GM18858 (cell line): Measurements from ENCODE around the gene TTC23.
"Not testable (repeated sequence)": the region's sequence is repeated elsewhere in the genome, so short reads cannot be mapped to it uniquely, and the experiment has no call there.

ENCODE experiments used
- ATAC-seq: cut with Tn5 transposase; IDR thresholded peaks from one replicate; pipeline ENCODE4 v1.9.1; 2021; ENCODE audit not compliant: unreplicated experiment

TTC23 gene

DNA sequence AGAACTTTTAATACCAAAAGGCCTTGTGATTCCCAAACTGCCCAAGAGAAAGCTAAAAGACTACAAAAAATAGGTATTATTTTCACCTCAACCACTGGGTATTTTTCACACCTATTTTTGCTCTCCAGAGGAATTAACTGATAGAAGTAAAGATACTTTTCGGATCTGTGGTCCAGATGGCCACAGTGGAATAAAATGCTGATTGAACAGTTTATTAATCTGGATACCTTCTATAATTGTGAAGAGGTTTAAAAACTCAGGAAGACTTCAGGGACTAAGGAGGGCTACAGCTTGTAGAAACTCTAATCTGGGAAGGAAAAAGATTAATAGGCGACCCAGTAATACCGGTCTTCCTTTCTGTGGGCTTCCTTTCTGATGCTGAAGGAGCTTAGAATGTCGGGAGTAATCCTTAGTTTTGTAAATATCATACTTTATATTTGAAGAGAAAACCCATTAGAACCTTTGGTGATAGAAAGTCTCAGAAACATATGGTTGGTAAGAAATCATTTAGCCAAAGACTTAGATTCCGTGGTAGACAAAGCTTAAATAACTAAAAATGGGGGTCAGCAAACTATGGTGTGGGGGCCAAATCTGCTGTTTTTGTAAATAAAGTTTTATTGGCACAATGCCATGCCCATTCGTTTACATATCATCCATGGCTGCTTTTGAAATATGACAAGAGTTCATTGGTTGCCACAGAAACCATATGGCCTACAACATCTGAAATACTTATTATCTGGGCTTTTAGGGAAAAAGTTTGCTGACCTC, 47.8 kb downstream of the TTC23 start:
- ATAC-seq, result no peak

DNA sequence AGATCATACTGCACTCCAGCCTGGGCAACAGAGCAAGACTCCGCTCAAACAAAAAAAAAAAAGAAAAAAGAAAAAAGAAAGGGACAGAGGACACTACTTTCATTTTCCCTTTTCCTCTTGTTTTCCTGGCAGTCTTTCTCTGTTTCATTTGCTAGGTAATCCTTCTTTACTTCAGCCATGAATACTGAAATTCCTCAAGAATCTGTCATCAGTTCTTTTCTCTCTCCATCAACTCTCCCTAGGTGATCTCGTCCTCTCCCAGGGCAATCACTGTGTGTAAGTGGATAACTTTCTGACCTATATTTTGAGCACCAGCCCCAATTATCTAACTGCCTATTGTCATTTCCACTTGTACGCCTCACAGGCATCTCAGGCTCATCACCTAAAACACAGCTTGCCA, 51.5 kb downstream of the TTC23 start:
- ATAC-seq, result no peak

DNA sequence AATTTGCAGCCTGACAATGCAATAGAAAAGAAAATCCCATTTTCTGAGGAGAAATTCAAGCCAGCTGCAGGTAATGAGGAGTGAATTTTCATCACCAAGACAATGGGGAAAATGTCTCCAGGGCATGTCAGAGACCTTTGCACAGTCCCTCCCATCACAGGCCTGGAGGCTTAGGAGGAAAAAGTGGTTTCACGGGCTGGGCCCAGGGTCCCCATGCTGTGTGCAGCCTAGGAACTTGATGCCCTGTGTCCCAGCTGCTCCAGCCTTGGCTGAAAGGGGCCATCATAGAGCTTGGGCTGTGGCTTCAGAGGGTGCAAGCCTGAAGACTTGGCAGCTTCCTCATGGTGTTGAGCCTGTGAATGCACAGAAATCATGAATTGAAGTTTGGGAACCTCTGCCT, 57.2 kb downstream of the TTC23 start:
- ATAC-seq, result not testable (repeated sequence)

DNA sequence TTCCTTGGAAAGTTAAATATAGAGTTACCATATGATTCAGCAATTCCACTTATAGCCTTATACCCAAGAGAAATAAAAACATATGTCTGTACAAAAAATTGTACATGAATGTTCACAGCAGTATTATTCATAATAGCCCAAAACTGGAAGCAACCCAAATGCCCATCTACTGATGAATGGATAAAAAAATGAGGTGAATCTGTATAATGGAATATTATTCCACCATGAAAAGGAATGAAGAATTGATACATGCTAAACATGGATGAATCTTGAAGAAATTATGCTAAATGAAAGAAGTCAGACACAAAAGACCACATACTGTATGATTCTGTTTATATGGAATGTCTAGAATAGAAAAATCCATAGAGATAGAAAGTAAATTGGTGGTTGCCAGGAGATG, 61.4 kb downstream of the TTC23 start:
- no peak for ATAC-seq

DNA sequence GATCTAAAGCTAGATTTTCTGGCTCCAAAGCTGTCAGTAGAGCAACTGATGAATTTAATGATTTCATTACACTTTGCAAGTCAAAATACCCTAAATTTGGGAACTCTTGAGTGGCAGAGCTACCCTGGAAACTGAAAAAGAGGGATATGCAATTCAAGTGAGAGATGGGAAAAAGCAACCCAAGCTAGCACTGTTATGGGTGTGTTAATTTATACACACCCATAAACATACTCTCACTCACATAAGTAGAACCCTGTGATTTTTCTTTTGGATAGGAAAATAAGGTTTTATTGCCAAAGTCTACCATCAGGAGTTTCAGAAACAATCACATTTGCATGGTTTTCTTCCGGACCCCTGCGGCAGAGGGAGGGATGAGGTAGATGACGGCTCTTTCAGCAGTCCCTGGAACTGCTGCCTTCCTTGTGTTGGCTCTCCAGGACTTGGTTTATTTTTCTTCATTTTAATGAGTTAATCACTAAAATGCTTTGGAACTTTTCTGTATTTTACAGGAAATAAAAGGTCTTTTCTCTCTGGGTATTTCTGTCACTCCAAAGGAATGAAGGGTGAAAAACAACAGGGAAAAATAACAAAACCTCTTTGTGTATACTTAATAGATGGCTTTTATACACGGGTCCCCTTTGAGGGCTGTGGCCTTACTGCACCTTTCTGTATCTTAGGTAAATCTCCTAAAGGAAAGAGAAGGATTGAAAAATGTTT, 63.8 kb downstream of the TTC23 start:
- no peak for ATAC-seq

DNA sequence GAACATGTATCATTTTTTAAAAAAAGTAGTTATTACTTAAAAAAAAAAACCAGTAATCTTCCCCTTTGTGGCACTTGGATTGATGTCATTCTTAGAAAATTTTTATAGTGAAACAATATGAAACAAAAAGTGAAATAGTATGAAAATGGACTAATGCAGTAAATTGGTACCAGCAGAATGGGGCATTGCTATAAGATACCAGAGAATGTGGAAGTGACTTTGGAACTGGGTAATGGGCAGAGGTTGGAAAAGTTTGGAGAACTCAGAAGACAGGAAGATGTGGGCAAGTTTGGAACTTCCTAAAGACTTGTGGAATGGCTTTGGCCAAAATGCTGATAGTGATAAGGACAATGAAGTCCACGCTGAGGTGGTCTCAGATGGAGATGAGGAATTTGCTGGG, 66.6 kb downstream of the TTC23 start:
- ATAC-seq, result no peak

DNA sequence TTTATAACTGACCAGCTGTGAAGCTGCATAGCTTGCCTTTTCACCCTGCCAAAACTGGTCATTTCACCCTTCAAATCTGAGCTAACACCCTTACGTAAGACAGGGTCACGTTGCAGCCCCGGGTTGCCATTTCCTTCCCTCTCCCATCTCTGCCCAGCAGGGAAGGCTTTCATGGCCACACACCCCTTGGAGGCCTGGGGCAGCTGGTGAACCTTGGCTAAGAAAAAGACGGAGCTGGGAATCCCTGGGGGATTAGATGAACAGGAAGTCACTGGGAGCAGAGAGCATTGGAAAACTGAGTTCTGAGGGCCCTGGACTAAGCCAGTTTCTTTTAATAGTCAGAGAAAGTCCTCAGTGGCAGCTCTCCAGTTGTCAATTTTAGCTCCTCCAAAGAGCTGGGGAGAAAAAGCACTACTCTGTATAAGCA, 67.8 kb downstream of the TTC23 start:
- ATAC-seq, result no peak

DNA sequence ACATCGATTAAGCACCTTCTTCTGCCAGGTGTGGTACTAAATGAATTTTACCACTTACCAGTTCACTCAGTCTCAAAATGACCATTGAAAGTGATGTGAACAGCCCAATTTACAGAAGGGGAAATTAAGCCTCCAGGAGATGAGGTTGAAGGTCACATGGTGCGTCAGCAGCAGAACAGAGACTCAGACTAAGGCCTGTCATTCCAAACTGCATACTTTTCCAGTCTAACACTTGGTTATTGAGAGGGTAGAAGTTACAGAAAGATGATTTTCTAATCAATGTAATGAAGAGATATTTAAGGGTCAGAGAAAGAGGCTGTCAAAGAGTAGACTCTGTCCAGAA, 68.4 kb downstream of the TTC23 start:
- no peak for ATAC-seq

DNA sequence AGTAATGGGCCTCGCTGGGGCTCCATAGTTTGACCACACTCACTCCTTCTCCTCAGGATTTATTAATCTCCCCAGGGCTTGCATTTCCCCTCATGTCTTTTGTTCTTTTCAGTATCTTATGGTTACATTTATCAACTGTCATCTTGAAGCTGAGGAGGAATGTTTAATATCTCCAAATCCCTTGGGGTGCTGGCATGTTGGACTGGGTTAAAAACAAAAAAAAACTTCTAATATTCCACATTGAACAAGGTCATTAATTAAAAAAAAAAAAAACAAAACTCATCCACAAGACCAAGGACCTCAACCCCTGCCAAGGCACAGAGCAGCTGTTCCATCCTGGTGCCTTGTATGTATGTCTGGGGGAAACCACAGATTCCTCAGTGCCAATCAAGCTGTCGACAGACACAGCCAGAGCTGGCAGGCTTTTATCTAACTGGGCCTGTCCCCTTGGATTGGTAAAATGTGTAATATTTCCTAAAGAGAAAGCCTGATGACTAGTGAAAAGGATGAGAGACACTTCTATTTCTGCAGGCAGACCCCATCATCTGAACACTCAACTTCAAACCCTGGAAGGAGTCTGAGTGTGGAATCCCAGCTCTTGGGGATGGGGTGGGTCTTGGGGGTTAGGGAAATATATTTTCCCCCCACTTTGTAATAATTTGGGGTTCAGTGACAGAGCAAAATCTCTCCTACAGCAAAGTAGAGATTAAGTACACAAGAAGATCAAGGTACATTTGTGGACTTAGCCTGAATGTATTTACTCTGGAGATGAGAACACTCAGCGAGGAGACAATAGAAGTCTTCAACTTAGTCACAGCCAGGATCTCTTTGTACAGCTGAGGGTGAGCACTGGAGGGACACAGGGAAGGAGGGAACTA, 69.1 kb downstream of the TTC23 start:
- ATAC-seq, result no peak

DNA sequence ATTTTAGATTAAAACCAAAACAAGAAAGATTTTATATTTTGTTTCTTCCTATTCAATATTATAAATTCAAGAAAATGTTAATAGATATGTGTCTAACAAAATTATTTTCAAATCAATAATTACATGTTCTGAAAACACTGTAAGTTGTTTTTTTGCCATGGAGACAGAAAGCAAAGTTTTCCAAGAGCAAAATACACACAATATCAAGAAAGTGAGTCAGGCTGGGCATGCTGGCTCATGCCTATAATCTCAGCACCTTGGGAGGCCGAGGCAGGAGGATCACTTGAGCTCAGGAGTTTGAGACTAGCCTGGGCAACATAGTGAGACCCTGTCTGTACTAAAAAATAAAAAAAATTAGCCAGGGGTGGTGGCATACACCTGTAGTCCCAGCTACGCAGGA, 71.7 kb downstream of the TTC23 start:
- no peak for ATAC-seq

DNA sequence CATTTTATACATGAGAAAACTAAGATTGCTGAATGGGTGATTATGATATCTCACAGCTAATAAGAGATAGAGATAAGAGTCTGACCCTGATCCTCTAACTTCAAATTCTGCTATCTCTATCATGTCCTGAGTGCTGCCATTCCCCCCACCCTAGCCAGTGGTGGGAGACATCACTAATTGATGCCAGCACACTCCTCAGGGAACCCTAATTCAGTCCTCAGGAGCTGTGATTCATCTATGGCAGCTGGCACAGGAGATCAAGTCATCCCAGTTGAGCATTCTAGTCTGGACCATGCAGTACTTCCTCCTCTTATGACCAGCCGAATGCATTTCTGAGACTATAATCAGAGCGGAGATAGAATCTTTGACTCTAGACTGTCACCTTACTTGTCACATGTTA, 72.6 kb downstream of the TTC23 start:
- ATAC-seq, result no peak

DNA sequence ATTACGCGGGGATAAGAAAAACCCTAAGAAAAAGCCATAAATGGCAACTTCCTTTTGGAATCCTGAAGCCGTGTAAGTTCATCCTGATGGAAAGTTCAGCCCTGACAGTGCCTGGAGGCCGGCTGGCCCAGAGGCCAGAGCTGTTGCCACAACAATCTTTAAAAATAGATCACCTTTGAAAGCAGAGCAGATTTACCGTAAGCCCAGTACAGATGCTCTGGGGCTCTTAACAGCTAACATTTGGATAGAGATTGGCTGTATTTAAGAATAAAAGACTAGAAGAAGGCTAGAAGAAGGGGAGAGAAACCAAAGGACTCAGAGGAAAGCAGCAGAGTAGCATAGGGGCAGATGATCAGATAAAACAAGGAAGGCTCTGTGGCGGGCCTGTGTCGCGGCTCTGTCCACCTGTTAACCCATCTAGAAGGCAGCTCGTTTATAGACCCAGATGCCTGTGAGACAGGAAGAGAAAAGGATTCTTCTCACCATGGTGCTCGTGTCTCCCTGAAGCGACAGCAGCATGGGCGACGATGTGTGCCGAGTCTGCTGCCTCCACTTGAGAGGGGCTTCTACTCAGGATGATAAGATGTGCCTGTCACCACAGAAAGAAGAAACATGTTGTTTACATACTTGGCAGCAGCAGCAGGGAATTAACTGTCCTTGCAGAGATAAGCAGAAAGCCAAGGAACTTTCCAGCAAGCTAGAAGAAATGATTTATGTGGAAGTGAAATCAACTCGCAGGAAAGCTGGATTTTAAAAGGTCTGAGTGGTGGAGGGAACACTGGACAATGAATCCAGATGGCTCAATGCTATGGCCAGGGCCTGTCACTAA, 74.6 kb downstream of the TTC23 start:
- ATAC-seq, result no peak

DNA sequence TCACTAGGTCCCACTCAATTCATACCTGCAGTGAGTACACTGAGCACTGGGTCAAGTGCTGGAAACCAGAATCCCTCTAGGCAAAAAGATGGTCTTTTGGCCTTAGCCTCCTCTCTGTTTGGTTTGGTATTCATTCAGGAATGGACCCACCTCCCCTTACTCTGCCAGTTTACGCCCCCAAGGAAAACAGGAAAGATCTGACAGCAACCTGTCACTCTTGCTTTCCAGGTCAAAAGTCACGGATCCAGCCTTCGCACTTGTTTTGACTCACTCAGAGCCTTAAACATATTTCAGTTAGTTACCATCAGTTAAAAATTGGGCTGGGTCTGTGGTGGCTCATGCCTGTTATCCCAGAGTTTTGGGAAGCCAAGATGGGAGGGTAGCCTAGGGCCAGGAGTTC, 76.4 kb downstream of the TTC23 start:
- ATAC-seq, result no peak

DNA sequence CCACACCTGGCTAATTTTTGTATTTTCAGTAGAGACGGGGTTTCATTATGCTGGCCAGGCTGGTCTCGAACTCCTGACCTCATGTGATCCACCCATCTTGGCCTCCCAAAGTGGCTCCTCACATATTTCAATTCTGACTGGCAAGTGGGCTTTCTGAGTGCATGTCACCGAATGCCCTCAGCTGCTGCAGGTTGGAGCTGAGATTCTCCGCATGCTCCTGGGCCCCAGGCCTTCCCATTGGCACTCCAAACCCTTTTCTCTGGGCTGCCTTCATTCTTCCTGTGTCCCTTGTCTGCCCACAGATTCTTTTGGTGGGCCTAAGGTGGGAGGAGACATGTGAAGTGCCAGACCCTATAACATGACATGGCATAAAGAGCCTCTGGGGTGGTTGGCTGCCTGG, 77.2 kb downstream of the TTC23 start:
- no peak for ATAC-seq

DNA sequence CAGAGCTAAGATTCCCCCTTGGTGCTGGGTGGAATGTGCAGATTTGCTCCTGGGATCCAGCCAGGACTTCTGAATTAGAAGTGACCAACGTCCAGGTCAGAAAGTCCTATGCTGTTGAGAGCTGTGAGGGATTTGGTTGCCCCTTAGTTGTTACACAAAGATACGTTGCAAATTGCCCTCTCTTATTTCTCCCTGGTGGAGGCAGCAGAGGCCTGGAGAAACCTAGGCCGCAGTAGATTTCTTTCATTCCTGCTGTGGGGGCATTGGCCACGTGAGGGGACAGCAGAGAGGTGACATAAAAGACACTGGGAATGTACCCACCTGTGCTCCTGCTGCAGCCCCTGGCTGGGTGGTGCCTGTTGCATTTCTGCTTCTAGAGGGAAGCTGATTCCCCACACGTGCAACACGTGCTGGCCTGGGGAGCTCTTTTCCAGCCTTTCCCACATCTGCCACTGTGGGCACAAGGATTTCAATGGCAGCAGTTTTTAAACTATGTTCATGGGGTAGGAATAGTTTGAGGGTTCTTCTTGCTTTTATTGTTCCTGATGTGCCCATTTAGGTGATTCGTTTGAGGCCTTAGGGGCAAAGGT, 78.8 kb downstream of the TTC23 start:
- ATAC-seq, result no peak

DNA sequence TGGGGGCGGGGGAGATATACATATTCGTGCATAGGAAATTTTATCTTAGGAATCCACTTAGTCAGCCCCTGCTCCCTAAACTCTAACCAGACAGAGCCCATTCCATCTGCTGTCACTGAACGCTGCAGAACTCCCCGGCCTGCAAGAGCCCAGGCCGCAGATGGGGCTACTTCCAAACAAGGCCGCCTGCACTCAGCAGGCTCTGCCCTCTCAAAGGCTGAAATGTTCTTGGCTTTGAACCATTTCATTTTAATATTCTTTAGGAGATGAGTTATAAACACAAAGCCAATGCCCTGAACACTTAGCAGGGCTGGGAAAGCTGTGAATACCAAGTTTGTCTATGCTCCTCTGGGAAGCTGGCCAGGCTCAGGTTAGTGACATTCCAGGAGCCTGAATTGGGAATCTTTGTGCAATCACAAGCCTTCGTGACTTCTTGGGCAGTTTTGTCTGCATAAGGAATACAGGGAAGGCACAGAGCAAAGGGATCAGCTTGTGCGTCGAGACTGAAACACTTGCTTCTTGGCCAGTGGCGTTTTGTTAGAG, 79.5 kb downstream of the TTC23 start:
- ATAC-seq, result no peak

DNA sequence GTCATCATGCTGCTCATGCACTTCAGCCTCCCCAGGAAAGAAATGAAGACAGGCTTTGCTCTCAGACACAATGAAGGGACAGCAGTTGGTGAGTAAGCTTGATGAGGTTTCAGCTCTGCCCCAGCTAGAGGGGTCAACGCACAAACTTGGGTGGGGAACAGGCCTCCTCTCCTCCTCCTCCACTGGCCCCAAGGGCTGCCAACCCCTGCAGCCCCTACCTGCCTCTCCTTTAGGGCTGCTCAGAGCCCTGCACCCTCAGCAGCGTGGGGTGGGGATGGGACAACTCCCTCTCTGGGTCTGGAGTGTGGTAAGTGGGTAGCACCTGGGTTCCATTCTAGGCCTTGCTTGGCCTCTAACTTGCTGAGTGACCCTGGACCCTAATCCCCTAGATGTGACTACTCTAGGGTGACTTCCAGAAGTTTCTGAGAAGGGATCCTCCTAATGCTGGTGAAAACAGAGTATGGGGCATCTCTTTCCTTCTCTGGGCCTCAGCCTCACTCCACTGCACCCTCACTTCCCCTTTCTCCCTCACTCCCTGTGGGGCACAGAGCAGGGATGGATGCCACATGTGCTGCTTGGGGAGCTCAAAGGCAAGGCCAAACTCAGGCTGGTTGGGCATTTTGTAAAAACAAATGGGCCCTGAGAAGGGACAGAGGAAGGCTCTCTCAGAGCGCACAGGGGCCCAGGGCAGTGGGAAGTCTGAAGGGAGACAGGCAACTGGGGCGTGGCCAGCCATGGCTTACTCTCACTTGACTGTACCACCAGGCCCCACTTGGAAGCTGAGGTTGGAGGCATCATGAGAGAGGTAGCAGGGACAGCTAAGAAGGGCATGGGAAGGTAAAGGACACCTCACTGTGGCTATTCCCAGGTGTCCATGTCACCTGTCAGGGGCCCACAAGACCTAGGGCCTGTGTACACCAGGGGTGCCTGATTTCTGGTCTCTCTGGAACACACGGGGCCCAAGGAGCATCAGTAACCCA, 80.5 kb downstream of the TTC23 start:
- ATAC-seq, result no peak

DNA sequence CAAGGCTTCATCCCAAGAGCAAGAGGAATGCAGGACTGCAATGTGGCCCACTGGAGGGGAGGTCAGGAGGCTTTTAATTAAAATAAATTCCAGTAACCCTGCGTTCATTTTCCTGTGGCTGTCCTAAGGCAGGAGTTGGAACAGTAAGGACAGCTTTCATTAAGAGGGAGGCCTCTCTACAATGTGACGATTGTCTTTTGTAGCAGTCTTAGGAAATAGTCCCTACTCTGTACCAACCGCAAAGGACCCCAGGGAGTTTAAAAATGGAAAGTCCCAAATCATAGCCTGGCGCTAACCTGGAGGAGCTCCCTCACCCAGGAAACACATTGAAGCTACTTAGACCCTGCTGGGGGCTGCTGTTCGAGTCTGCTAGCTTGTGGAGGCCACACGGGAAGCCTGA, 81.7 kb downstream of the TTC23 start:
- peak; percentile 69 for ATAC-seq

DNA sequence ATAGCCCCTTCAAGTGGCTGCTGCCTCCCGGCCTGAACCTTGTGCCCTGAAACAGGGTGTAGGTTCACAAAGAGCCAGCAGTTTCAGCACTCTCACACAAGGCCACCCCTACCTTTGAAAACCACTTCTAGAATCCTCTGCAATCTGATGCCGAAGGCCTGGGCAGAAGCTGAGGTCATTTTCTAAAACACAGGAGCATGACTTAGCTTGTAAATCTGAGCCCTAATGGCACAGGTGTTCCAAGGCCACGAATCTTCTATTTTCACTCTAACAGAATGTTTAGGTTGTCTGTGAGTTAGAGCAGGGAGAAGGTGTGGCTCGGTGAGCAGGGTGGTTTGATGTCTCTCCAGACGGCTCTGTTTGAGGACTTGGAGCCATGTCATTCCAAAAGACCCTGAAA, 82.2 kb downstream of the TTC23 start:
- no peak for ATAC-seq
